IMR-90 (cell line): Measurements from ENCODE around the gene SFXN3. TPM values are rescaled to one million over a fixed set of nuclear protein-coding genes. Genes with fewer than 3 reads are reported as not detected.

ENCODE experiments used
- ATAC-seq: fragments of 200-7000 bp; cut with Tn5 transposase; 2 replicates; pipeline ENCODE4 v1.9.1; 2020; ENCODE audit warnings: low read depth, mild to moderate bottlenecking, moderate library complexity
- BruUV-seq: library from RNA; stranded (reverse); fragments of 400-500 nt; replicated peaks from 2 replicates; lab custom pipeline; 2021; lab: Mats Ljungman, UMichigan
- CTCF ChIA-PET: fragments of 300-600 bp; formaldehyde crosslinking; extraction: SDS; loops from one replicate; lab custom pipeline; 2021; ENCODE audit warnings: antibody characterized with exemption; lab: Yijun Ruan, JAX
- POLR2A ChIA-PET: fragments of 300-600 bp; sonication (Branson Sonifier 250); formaldehyde crosslinking; loops from one replicate; lab custom pipeline; 2022; ENCODE audit warnings: antibody characterized with exemption; ENCODE audit not compliant: unreplicated experiment; lab: Charles Lee
- DNase-seq: peaks from one replicate; pipeline ENCODE4 v3.0.0; 2013
- H2AFZ ChIP-seq: replicated peaks from 2 replicates; pipeline ENCODE3; 2013; ENCODE audit warnings: low read length, mild to moderate bottlenecking; ENCODE audit not compliant: poor library complexity
- H2AK5ac ChIP-seq: 2 replicates; pipeline ENCODE4 v1.6.1; 2013; ENCODE audit warnings: low read depth, low read length, inconsistent platforms
- H2AK9ac ChIP-seq: replicated peaks from 2 replicates; pipeline ENCODE3; 2013; ENCODE audit warnings: mild to moderate bottlenecking, low read depth, low read length, moderate library complexity; ENCODE audit not compliant: poor library complexity
- H2BK120ac ChIP-seq: 2 replicates; pipeline ENCODE4 v1.6.1; 2013; ENCODE audit warnings: low read depth, low read length, inconsistent platforms
- H2BK15ac ChIP-seq: 3 replicates; pipeline ENCODE4 v1.6.1; 2013; ENCODE audit warnings: low read depth, low read length, inconsistent platforms
- H2BK20ac ChIP-seq: 2 replicates; pipeline ENCODE4 v1.6.1; 2013; ENCODE audit warnings: low read depth, mild to moderate bottlenecking, inconsistent platforms, low read length, moderate library complexity
- H2BK5ac ChIP-seq: 2 replicates; pipeline ENCODE4 v1.6.1; 2013; ENCODE audit warnings: mild to moderate bottlenecking, low read depth, low read length, inconsistent platforms; ENCODE audit not compliant: poor library complexity, severe bottlenecking
- H3K14ac ChIP-seq: replicated peaks from 2 replicates; pipeline ENCODE4 v1.6.1; 2013; ENCODE audit warnings: low read depth, low read length, inconsistent platforms
- H3K18ac ChIP-seq: 2 replicates; pipeline ENCODE4 v1.6.1; 2013; ENCODE audit warnings: low read depth, low read length, control low read depth
- H3K23ac ChIP-seq: 2 replicates; pipeline ENCODE4 v1.6.1; 2013; ENCODE audit warnings: low read depth, low read length, inconsistent platforms
- H3K27ac ChIP-seq: 2 replicates; pipeline ENCODE4 v1.5.1; 2013; ENCODE audit warnings: mild to moderate bottlenecking, control low read depth, low read length; ENCODE audit not compliant: insufficient read depth
- H3K27me3 ChIP-seq: 2 replicates; pipeline ENCODE4 v1.6.1; 2013; ENCODE audit warnings: low read length; ENCODE audit not compliant: control insufficient read depth, insufficient read depth
- H3K36me3 ChIP-seq: 2 replicates; pipeline ENCODE4 v1.6.1; 2013; ENCODE audit warnings: low read length, mixed read lengths; ENCODE audit not compliant: control insufficient read depth, insufficient read depth
- H3K4ac ChIP-seq: 2 replicates; pipeline ENCODE4 v1.6.1; 2013; ENCODE audit warnings: low read depth, low read length, inconsistent platforms
- H3K4me1 ChIP-seq: 2 replicates; pipeline ENCODE4 v1.6.1; 2013; ENCODE audit warnings: low read length, mixed read lengths; ENCODE audit not compliant: control insufficient read depth, insufficient read depth
- H3K4me2 ChIP-seq: 2 replicates; pipeline ENCODE4 v1.6.1; 2013; ENCODE audit warnings: low read depth, mild to moderate bottlenecking, control low read depth, low read length, moderate library complexity
- H3K4me3 ChIP-seq: 2 replicates; pipeline ENCODE4 v1.5.1; 2013; ENCODE audit warnings: low read depth, mild to moderate bottlenecking, control low read depth, low read length, moderate library complexity; ENCODE audit not compliant: insufficient read depth
- H3K56ac ChIP-seq: 2 replicates; pipeline ENCODE4 v1.6.1; 2013; ENCODE audit warnings: low read length, inconsistent platforms; ENCODE audit not compliant: insufficient read depth; ENCODE audit errors: extremely low read depth
- H3K79me1 ChIP-seq, 2 experiments: 2 replicates each; pipeline ENCODE4 v1.6.1; 2013; ENCODE audit warnings: low read length in 2 of 2, inconsistent platforms in 1 of 2, low read depth in 1 of 2
- H3K9ac ChIP-seq: 2 replicates; pipeline ENCODE4 v1.6.1; 2013; ENCODE audit warnings: low read depth, low read length, control low read depth
- H3K9me1 ChIP-seq: 2 replicates; pipeline ENCODE4 v1.6.1; 2013; ENCODE audit warnings: low read length, inconsistent platforms; ENCODE audit not compliant: insufficient read depth
- H3K9me3 ChIP-seq: 2 replicates; pipeline ENCODE4 v1.6.1; 2013; ENCODE audit warnings: low read length; ENCODE audit not compliant: control insufficient read depth, insufficient read depth
- H4K20me1 ChIP-seq: 2 replicates; pipeline ENCODE4 v1.6.1; 2013; ENCODE audit warnings: low read length, inconsistent platforms; ENCODE audit not compliant: insufficient read depth
- H4K5ac ChIP-seq: 2 replicates; pipeline ENCODE4 v1.6.1; 2013; ENCODE audit warnings: mild to moderate bottlenecking, low read depth, low read length, control low read depth
- H4K8ac ChIP-seq, 2 experiments: 2 replicates each; pipeline ENCODE4 v1.6.1; 2013; ENCODE audit warnings: low read depth in 2 of 2, low read length in 2 of 2, control low read depth in 1 of 2, inconsistent platforms in 1 of 2
- H4K91ac ChIP-seq: 2 replicates; pipeline ENCODE4 v1.6.1; 2013; ENCODE audit warnings: low read depth, low read length, inconsistent platforms; ENCODE audit not compliant: insufficient read depth
- BHLHE40 ChIP-seq: fragments of 150-350 bp; IDR thresholded peaks from 2 replicates; pipeline ENCODE4 v1.6.1; 2016; ENCODE audit warnings: mild to moderate bottlenecking, low read depth, low read length
- CHD1 ChIP-seq: IDR thresholded peaks from 2 replicates; pipeline ENCODE4 v1.6.1; 2012; ENCODE audit warnings: low read depth, low read length, improper control_type of control experiment
- CTCF ChIP-seq: conservative IDR thresholded peaks from 2 replicates; pipeline ENCODE4 v1.5.1; 2012; ENCODE audit warnings: mild to moderate bottlenecking, low read depth, low read length, improper control_type of control experiment
- MAZ ChIP-seq: IDR thresholded peaks from 2 replicates; pipeline ENCODE4 v1.6.1; 2012; ENCODE audit warnings: low read depth, mild to moderate bottlenecking, low read length, improper control_type of control experiment, moderate library complexity, borderline replicate concordance
- NFE2L2 ChIP-seq: fragments of 150-350 bp; IDR thresholded peaks from 2 replicates; pipeline ENCODE4 v1.6.1; 2016; ENCODE audit warnings: low read depth, mild to moderate bottlenecking, low read length
- RCOR1 ChIP-seq: IDR thresholded peaks from 2 replicates; pipeline ENCODE4 v1.6.1; 2012; ENCODE audit warnings: mild to moderate bottlenecking, low read length, improper control_type of control experiment; ENCODE audit not compliant: insufficient replicate concordance
- USF2 ChIP-seq: fragments of 150-350 bp; IDR thresholded peaks from 2 replicates; pipeline ENCODE4 v1.6.1; 2017; ENCODE audit warnings: mild to moderate bottlenecking, antibody characterized with exemption, low read length, low read depth
- WGBS, 2 experiments: methylation state at CpG; one replicate each; pipeline versions ENCODE4 v1.1.5 to v1.1.7; 2013; ENCODE audit warnings: missing lambda C conversion rate in 2 of 2; ENCODE audit not compliant: insufficient read length in 1 of 2; ENCODE audit errors: extremely low coverage in 2 of 2; 5-methylcytosine and 5-hydroxymethylcytosine counted together
- dilution Hi-C: fragments of 300-500 bp; cut with HindIII; formaldehyde crosslinking; loops from one replicate; pipeline ENCODE4 v1.14.3; 2018; ENCODE audit warnings: low sequenced_read_pairs; ENCODE audit not compliant: unreplicated experiment
- in situ Hi-C: fragments of 300-500 bp; cut with MboI; formaldehyde crosslinking; loops from 3 replicates; pipeline ENCODE4 v1.14.3; 2019; ENCODE audit warnings: low sequenced_read_pairs, inconsistent platforms, mixed read lengths
- intact Hi-C: fragments of 100-400 bp; cut with micrococcal nuclease; formaldehyde crosslinking; loops from 2 replicates; pipeline ENCODE4 v1.10.0; 2022
- polyA plus RNA-seq, 3 experiments: library from polyadenylated mRNA; depleted of rRNA; stranded (reverse); fragments of >200 nt; gene quantifications; 2 replicates each; pipeline ENCODE4 v1.2.3, GENCODE V29; 2012; ENCODE audit warnings: low replicate concordance in 1 of 3
- total RNA-seq: library from RNA; depleted of rRNA; stranded (reverse); fragments of >200 nt; gene quantifications from 2 replicates; pipeline ENCODE4 v1.2.3, GENCODE V29; 2012

Gene SFXN3
- total and polyA plus RNA-seq, 2 of the 4 experiments (the other 2 are of a cell fraction): 64.7 to 77.2 TPM

GRCh38 chr10:101085846-101086245, 54.8 kb downstream of the SFXN3 start:
- in situ Hi-C loops (no loop called here), dilution Hi-C loops (no loop called here), intact Hi-C loops (no loop called here)
- no peak overlapping the region for H4K5ac ChIP-seq
- no peaks in the 10 kb centered on the region for H3K9me1 ChIP-seq
- ATAC-seq (no peak), DNase-seq (no peak)
- no peak overlapping the region for H2AK9ac ChIP-seq
- no peak overlapping the region for H3K56ac ChIP-seq
- no peak overlapping the region for H4K91ac ChIP-seq
- H2BK15ac ChIP-seq: no peak overlapping the region
- H3K18ac ChIP-seq: no peak overlapping the region
- no peaks in the 10 kb centered on the region for H3K36me3 ChIP-seq
- no peak overlapping the region for H3K14ac ChIP-seq
- H2AFZ ChIP-seq: no peak overlapping the region
- H3K27me3 ChIP-seq: peaks cover 74% of the 10 kb centered on the region
- TF ChIP-seq NFE2L2 (no peak), CTCF (no peak), USF2 (no peak), BHLHE40 (no peak), RCOR1 (no peak), CHD1 (no peak), MAZ (no peak)
- H2BK5ac ChIP-seq: no peak overlapping the region
- no TSS peak for BruUV-seq
- no peak overlapping the region for H3K4me3 ChIP-seq
- H2BK120ac ChIP-seq: no peak overlapping the region
- H3K4me2 ChIP-seq: no peak overlapping the region
- H3K27ac ChIP-seq: no peak overlapping the region
- no peaks in the 10 kb centered on the region for H3K79me1 ChIP-seq
- no peaks in the 10 kb centered on the region for H3K9me3 ChIP-seq
- 70% methylated on average over 2 of the region's 6 CpGs; no CpG with 5 or more reads in 1 of the 2 experiments for WGBS, 2 experiments
- no peaks in the 10 kb centered on the region for H4K20me1 ChIP-seq
- no peak overlapping the region for H3K23ac ChIP-seq
- H2BK20ac ChIP-seq: no peak overlapping the region
- H4K8ac ChIP-seq: no peak overlapping the region
- H3K9ac ChIP-seq: no peak overlapping the region
- H3K4me1 ChIP-seq: no peaks in the 10 kb centered on the region
- ChIA-PET CTCF (interaction anchor here (1.0 kb wide), 1 partner anchor 56 kb away, joined by 6 read pairs; no protein-coding TSS in a partner anchor), POLR2A (no interaction called here)
- H3K4ac ChIP-seq: no peak overlapping the region
- no peak overlapping the region for H2AK5ac ChIP-seq
